GM18873 (cell line): ENCODE data around the gene IFT81.

Experiments
- ATAC-seq: cut with Tn5 transposase; IDR thresholded peaks from one replicate; pipeline ENCODE4 v1.9.1; 2021; ENCODE audit warnings: mild to moderate bottlenecking, moderate library complexity, moderate number of reproducible peaks; ENCODE audit not compliant: unreplicated experiment, low FRiP score

The IFT81 gene

DNA sequence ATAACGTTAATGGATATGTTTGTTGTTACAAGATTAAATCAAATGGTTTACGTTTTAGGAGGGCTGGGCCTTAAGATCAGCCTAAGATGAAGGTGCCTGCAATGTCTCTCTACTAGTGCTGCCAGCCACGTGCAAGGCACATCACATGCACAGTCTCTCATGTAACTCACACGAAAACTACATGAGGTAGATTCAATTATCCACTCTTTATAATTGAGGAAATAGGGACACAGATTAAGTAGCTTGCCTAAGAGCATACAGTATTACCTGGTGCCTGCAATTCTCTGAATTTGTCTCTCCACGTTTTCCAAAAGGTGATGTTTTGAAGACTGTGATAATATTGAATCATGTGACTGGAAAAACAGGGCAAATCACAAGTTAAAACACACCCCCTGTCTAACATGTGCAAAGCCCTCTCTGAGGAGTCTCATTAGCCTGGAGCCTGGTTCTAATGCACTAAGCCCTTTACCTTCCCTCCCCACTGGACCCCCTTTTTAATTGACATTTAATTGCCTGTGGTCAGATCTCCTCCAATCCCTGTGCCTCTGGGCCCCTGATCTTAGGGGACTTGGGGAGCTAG lies 142.3 kb downstream of the IFT81 start:
- no peak for ATAC-seq

- no peak for ATAC-seq
These were observed 142.9 kb downstream of the IFT81 start for GRCh38 chr12:110266980-110267620.
